CD4-positive, alpha-beta memory T cell (primary cell): ENCODE results near the gene RNF145. TPM values are rescaled to one million over a fixed set of nuclear protein-coding genes. Genes with fewer than 3 reads are reported as not detected.

ENCODE experiments used
- CTCF ChIA-PET: fragments of 350-600 bp; sonication (Branson Sonifier 250); formaldehyde crosslinking; loops from one replicate; lab custom pipeline; 2021; ENCODE audit warnings: inconsistent platforms; ENCODE audit not compliant: partially characterized antibody; lab: Charles Lee
- POLR2A ChIA-PET: fragments of 350-600 bp; sonication (Branson Sonifier 250); formaldehyde crosslinking; loops from one replicate; lab custom pipeline; 2021; ENCODE audit not compliant: partially characterized antibody; lab: Charles Lee
- DNase-seq, 5 donors: peaks; one replicate each; pipeline versions ENCODE4 v3.0.0 to v3.0.0-alpha.2; 2020 to 2022; ENCODE audit warnings: mixed read lengths in 1 of 5
- H3K27ac ChIP-seq: one replicate; pipeline ENCODE4 v1.7.0; 2013; ENCODE audit warnings: low read depth, low read length
- H3K27me3 ChIP-seq: 2 replicates; pipeline ENCODE4 v1.7.0; 2013; ENCODE audit warnings: mild to moderate bottlenecking, low read length, moderate library complexity; ENCODE audit not compliant: insufficient read depth
- H3K36me3 ChIP-seq: 2 replicates; pipeline ENCODE4 v1.7.0; 2013; ENCODE audit warnings: mild to moderate bottlenecking, low read length, moderate library complexity; ENCODE audit not compliant: insufficient read depth
- H3K4me1 ChIP-seq: 2 replicates; pipeline ENCODE4 v1.7.0; 2013; ENCODE audit warnings: mild to moderate bottlenecking, low read length, moderate library complexity; ENCODE audit not compliant: insufficient read depth
- H3K4me3 ChIP-seq, 2 donors: one replicate each; pipeline ENCODE4 v1.7.0; 2013; ENCODE audit warnings: low read length in 2 of 2, mild to moderate bottlenecking in 1 of 2
- H3K9me3 ChIP-seq, 2 donors: one replicate each; pipeline ENCODE4 v1.7.0; 2013; ENCODE audit warnings: low read length in 2 of 2, control low read depth in 1 of 2; ENCODE audit not compliant: control insufficient read depth in 1 of 2
- H3K27ac Mint-ChIP-seq, 7 donors: one replicate each; pipeline ENCODE4 v1.8.0; 2020 to 2021; ENCODE audit warnings: mixed read lengths in 7 of 7, mild to moderate bottlenecking in 6 of 7, inconsistent platforms in 3 of 7, moderate library complexity in 3 of 7
- H3K27me3 Mint-ChIP-seq, 2 donors: one replicate each; pipeline ENCODE4 v1.8.0; 2020 to 2021; ENCODE audit warnings: mixed read lengths in 2 of 2
- H3K36me3 Mint-ChIP-seq, 2 donors: one replicate each; pipeline ENCODE4 v1.8.0; 2020 to 2021; ENCODE audit warnings: mixed read lengths in 2 of 2, inconsistent platforms in 1 of 2, mild to moderate bottlenecking in 1 of 2
- H3K4me1 Mint-ChIP-seq, 4 donors: one replicate each; pipeline ENCODE4 v1.8.0; 2020 to 2021; ENCODE audit warnings: mixed read lengths in 4 of 4, mild to moderate bottlenecking in 1 of 4
- H3K4me3 Mint-ChIP-seq, 8 donors: one replicate each; pipeline ENCODE4 v1.8.0; 2020 to 2021; ENCODE audit warnings: mixed read lengths in 8 of 8, mild to moderate bottlenecking in 7 of 8, moderate library complexity in 6 of 8, inconsistent platforms in 3 of 8
- H3K9me3 Mint-ChIP-seq, 8 donors: one replicate each; pipeline ENCODE4 v1.8.0; 2020 to 2021; ENCODE audit warnings: mixed read lengths in 8 of 8, mild to moderate bottlenecking in 5 of 8, inconsistent platforms in 3 of 8, moderate library complexity in 1 of 8
- intact Hi-C: fragments of 100-400 bp; cut with micrococcal nuclease; formaldehyde crosslinking; loops from one replicate; pipeline ENCODE4 v1.15.1; 2023
- polyA plus RNA-seq, 2 donors: library from polyadenylated mRNA; unstranded; fragments of 300-500 nt; fragmentation: Illumina TruSeq; gene quantifications; one replicate each; pipeline ENCODE4 v1.2.3, GENCODE V29; 2021
- total RNA-seq, 2 experiments: library from RNA; stranded (reverse); gene quantifications; one replicate each; pipeline ENCODE4 v1.2.3, GENCODE V29; 2021

Gene RNF145
- total and polyA plus RNA-seq, 4 experiments from 2014 or later = 13.1 to 67.8 (median 39.6) TPM

DNA sequence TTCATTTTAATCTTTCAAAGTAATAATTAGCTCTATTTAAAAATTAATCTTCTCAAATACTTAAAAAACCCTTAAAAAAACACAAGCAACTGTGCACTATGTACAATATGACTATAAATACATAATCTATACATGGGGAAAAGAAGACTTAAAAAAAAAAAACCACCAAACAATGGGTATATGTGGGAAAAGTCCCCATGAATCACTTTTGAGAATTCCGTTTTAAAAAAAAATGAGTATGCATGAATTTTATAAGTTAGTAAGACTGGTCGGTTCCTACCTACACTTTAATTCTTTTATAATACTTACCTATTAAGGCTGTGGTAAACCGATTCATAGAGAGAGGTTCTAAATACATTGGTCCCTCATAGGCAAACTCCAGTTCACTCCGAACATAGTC lies 27.7 kb downstream of the RNF145 start:
- Histone ChIP-seq H3K4me3 (no peak overlapping the region), H3K27ac (no peak overlapping the region), H3K9me3 (no peaks in the 10 kb centered on the region), H3K36me3 (peaks cover 12% of the 10 kb centered on the region), H3K27me3 (no peaks in the 10 kb centered on the region), H3K4me1 (peaks cover 66% of the 10 kb centered on the region)
- Mint-ChIP-seq H3K27me3 (no peaks in the 10 kb centered on the region), H3K4me1 (peaks cover 39 to 81% (median 60%) of the 10 kb centered on the region in 4 donors), H3K9me3 (no peaks in the 10 kb centered on the region), H3K36me3 (peaks cover 20 to 52% of the 10 kb centered on the region in 2 donors), H3K4me3 (peak overlapping the region in 1 of 8 donors; percentile 50), H3K27ac (peak overlapping the region in 2 of 7 donors; percentile 29 to 50)
- ChIA-PET POLR2A (interaction anchor here (0.9 kb wide), 1 partner anchor 8 kb away, joined by 3 read pairs; no protein-coding TSS in a partner anchor), CTCF (interaction anchor here (0.8 to 1.5 kb wide), 2 partner anchors 24 to 26 kb away, joined by 4 to 6 read pairs; no protein-coding TSS in a partner anchor)
- DNase-seq = no peak
- intact Hi-C loops = no loop called here

DNA sequence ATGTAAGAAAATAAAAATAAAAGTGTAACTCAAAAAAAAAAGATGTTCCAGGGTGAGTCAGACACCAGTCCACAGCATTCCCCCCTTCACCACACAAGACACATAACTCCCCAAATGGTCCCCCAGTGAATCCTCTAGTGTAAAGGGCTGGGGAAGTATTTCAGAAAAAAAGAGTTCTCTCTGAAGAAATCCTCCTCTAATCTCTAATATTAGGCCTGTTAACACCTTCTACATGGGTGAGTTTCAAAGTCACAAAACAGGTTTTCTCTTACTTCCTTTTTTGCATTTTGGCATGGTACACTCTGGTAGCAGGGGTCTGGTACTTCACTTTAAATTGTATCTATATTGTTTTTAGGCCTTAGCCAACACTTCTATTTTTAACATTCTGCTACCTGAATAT lies 28.2 kb downstream of the RNF145 start:
- Mint-ChIP-seq H3K9me3 (no peaks in the 10 kb centered on the region), H3K27me3 (no peaks in the 10 kb centered on the region), H3K4me3 (peak overlapping the region in 3 of 8 donors; percentile 2 to 50 (median 38)), H3K4me1 (peaks cover 42 to 81% (median 61%) of the 10 kb centered on the region in 4 donors), H3K27ac (peak overlapping the region in 6 of 7 donors; percentile 20 to 79 (median 48)), H3K36me3 (peaks cover 16 to 51% of the 10 kb centered on the region in 2 donors)
- H3K4me3 ChIP-seq = no peak overlapping the region
- intact Hi-C loops = no loop called here
- no peaks in the 10 kb centered on the region for H3K9me3 ChIP-seq
- peaks cover 12% of the 10 kb centered on the region for H3K36me3 ChIP-seq
- H3K27ac ChIP-seq = no peak overlapping the region
- ChIA-PET POLR2A (interaction anchor here (0.7 to 0.9 kb wide), 2 partner anchors 9 to 832 kb away, joined by 3 to 4 read pairs; no protein-coding TSS in a partner anchor), CTCF (interaction anchor here (0.6 to 1.5 kb wide), 3 partner anchors 24 to 361 kb away, joined by 3 to 6 read pairs (median 4); no protein-coding TSS in a partner anchor)
- peaks cover 71% of the 10 kb centered on the region for H3K4me1 ChIP-seq
- no peak for DNase-seq
- no peaks in the 10 kb centered on the region for H3K27me3 ChIP-seq

DNA sequence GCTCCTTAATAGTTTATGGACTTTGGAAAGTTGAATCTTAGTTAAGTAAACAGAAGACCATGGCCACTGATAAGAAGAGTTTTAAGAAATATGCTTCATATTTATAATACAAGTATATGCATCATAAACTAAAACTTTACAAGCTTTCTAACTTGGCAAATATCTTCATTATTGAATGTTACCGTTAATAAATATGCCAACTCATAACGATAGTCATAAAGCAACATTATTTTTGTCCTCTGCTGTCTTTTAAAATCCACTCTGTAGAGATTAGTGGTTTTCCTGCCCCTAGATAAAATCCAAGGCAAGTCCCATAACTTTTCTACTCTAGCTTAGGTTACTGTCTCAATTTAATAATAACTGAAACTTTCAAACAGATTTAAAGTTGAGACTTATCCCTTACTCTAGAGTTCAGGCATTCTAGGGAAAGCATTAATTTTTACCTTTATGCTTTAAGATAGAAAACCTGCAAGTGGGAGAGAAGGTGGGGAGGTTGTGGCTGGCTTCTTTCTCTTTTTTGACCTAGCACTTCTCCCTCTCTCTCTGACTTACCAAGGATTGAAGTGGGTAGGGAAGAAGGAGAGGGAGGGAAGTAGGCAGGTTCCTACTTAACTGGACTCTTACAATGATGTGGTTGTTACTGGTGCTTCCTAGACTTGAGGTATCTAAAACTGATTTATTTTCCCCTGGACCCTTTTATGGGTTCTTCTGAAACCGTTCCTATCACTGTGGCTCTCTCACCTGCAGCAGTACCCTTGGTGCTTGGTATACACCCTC lies 29.6 kb downstream of the RNF145 start:
- Mint-ChIP-seq H3K4me1 (peaks cover 46 to 82% (median 63%) of the 10 kb centered on the region in 4 donors), H3K36me3 (peaks cover 16 to 40% of the 10 kb centered on the region in 2 donors), H3K27me3 (no peaks in the 10 kb centered on the region), H3K9me3 (no peaks in the 10 kb centered on the region), H3K4me3 (peak overlapping the region in 7 of 8 donors; percentile 1 to 72 (median 44)), H3K27ac (peak overlapping the region; percentile 79 to 91 (median 89))
- peak overlapping the region; percentile 35 for H3K27ac ChIP-seq
- ChIA-PET POLR2A (interaction anchor here (0.6 to 2.6 kb wide), 3 partner anchors 16 to 28 kb away, joined by 3 to 11 read pairs (median 5); no protein-coding TSS in a partner anchor), CTCF (interaction anchor here (1.5 kb wide), 1 partner anchor 22 kb away, joined by 6 read pairs; no protein-coding TSS in a partner anchor)
- no peak for DNase-seq
- no peak overlapping the region for H3K4me3 ChIP-seq
- peaks cover under 1% of the 10 kb centered on the region for H3K36me3 ChIP-seq
- H3K4me1 ChIP-seq = peaks cover 78% of the 10 kb centered on the region
- H3K27me3 ChIP-seq = no peaks in the 10 kb centered on the region
- no peaks in the 10 kb centered on the region for H3K9me3 ChIP-seq
- intact Hi-C loops = loop anchor here (1.0 kb wide), 1 partner anchor 28 kb away; no protein-coding TSS in a partner anchor

DNA sequence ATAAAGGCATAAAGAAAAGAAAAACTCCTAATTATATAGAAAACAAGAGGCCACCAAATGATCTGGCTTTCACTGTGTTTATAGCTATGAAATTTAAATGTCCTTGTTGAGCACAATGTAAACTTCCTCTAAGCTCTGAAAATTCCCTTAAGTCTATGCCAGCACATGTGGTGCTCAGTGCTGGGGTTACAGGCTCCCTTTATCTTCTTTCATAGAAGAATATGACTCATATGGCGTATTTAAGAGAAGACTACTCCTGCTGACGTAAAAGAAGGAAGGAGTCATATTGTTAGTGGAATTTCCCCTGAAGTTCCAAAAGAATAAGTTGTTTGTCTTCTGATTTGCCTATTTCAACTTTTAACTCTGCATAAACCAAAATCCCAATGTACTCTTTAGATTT lies 30.4 kb downstream of the RNF145 start:
- H3K27me3 Mint-ChIP-seq = no peaks in the 10 kb centered on the region
- no peak overlapping the region for H3K4me3 ChIP-seq
- POLR2A ChIA-PET = interaction anchor here (1.7 to 2.6 kb wide), 3 partner anchors 11 to 29 kb away, joined by 3 to 11 read pairs (median 5); no protein-coding TSS in a partner anchor
- H3K4me1 Mint-ChIP-seq = peaks cover 45 to 88% (median 63%) of the 10 kb centered on the region in 4 donors
- H3K27ac Mint-ChIP-seq = peak overlapping the region; percentile 37 to 90 (median 81)
- H3K36me3 Mint-ChIP-seq = peaks cover 12 to 39% of the 10 kb centered on the region in 2 donors
- no peak overlapping the region for H3K27ac ChIP-seq
- CTCF ChIA-PET = interaction anchor here (1.4 kb wide), 1 partner anchor 24 kb away, joined by 4 read pairs; no protein-coding TSS in a partner anchor
- peaks cover 82% of the 10 kb centered on the region for H3K4me1 ChIP-seq
- H3K9me3 ChIP-seq = no peaks in the 10 kb centered on the region
- H3K36me3 ChIP-seq = no peaks in the 10 kb centered on the region
- intact Hi-C loops = loop anchor here (1.0 kb wide), 1 partner anchor 28 kb away; no protein-coding TSS in a partner anchor
- H3K4me3 Mint-ChIP-seq = peak overlapping the region in 1 of 8 donors; percentile 1
- no peaks in the 10 kb centered on the region for H3K27me3 ChIP-seq
- no peaks in the 10 kb centered on the region for H3K9me3 Mint-ChIP-seq
- DNase-seq = peak in 2 of 5 donors; percentile 6 to 58

DNA sequence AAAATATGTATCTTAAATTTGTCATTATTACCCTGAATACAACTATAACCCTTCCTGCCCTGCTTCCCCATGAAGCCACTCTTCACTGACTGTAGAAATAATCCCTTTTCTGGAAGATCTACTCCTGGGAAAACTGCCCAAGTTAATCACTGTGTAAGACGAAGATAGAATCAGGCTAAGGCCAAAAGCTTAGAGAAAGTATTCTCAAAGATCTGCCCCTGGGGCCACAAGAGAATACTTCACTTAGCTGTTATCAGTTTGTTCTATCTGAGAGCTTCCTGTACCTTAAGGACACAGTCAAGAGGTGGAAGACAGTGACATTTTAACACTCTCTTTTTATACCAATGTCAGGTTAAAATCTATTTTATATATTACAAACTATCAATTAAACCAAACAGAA lies 33.8 kb downstream of the RNF145 start:
- Histone ChIP-seq H3K27ac (peak overlapping the region; percentile 36), H3K27me3 (no peaks in the 10 kb centered on the region), H3K4me3 (no peak overlapping the region), H3K36me3 (peaks cover 11% of the 10 kb centered on the region), H3K4me1 (peaks cover 55% of the 10 kb centered on the region), H3K9me3 (no peaks in the 10 kb centered on the region)
- H3K4me1 Mint-ChIP-seq = peaks cover 36 to 61% (median 49%) of the 10 kb centered on the region in 4 donors
- no peaks in the 10 kb centered on the region for H3K9me3 Mint-ChIP-seq
- H3K27me3 Mint-ChIP-seq = no peaks in the 10 kb centered on the region
- intact Hi-C loops = loop anchor here (1.0 kb wide), 1 partner anchor 8 kb away; no protein-coding TSS in a partner anchor
- ChIA-PET POLR2A (interaction anchor here (0.6 to 4.6 kb wide), 4 partner anchors 22 to 68 kb away, joined by 3 to 27 read pairs (median 3); no protein-coding TSS in a partner anchor), CTCF (interaction anchor here (1.3 to 2.5 kb wide), 6 partner anchors 11 to 811 kb away, joined by 3 to 13 read pairs (median 4); no protein-coding TSS in a partner anchor)
- peak overlapping the region; percentile 17 to 94 (median 74) for H3K27ac Mint-ChIP-seq
- H3K36me3 Mint-ChIP-seq = peaks cover 15 to 39% of the 10 kb centered on the region in 2 donors
- H3K4me3 Mint-ChIP-seq = peak overlapping the region in 7 of 8 donors; percentile 7 to 87 (median 63)
- DNase-seq = peak; percentile 20 to 43 (median 28)

DNA sequence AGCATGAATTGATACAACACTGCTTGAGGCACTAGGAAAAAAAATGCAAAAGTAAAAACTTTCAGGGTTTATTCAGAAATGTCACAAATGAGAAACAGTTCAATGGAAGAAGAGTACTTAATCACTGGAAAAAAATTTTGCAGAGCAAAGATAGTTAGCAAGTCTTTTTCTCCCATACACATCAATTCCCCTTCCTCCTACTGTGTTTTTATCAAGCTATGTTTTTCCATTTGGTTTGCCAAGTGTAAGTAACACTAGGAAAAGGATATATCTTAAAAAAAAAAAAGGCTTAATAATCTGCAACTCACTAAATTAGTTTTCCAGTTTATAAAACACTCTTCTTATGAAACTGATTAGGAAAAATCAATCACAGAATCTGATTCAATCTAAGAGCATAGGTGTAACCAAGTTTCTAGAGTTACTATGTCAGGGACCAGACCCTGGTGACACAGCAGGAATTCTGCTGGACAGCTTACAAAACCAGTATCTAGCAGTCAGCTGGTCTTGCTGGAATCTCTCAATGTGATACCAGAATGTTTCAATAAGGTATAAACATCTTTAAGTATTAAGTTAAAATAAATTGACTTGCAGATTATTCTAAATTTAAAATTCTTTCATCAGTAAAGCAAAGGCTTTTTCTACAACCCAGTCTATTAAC lies 34.7 kb downstream of the RNF145 start:
- H3K4me1 Mint-ChIP-seq = peaks cover 31 to 56% (median 43%) of the 10 kb centered on the region in 4 donors
- H3K9me3 Mint-ChIP-seq = no peaks in the 10 kb centered on the region
- no peak for DNase-seq
- peaks cover 11% of the 10 kb centered on the region for H3K36me3 ChIP-seq
- ChIA-PET POLR2A (interaction anchor here (0.7 to 4.6 kb wide), 4 partner anchors 18 to 68 kb away, joined by 3 to 27 read pairs (median 3); no protein-coding TSS in a partner anchor), CTCF (interaction anchor here (1.3 to 2.5 kb wide), 3 partner anchors 18 to 143 kb away, joined by 3 to 13 read pairs (median 5); no protein-coding TSS in a partner anchor)
- H3K36me3 Mint-ChIP-seq = peaks cover 13 to 38% of the 10 kb centered on the region in 2 donors
- intact Hi-C loops = loop anchor here (1.0 kb wide), 1 partner anchor 9 kb away; no protein-coding TSS in a partner anchor
- H3K4me3 Mint-ChIP-seq = peak overlapping the region in 4 of 8 donors; percentile 22 to 62 (median 36)
- H3K4me3 ChIP-seq = no peak overlapping the region
- no peaks in the 10 kb centered on the region for H3K27me3 Mint-ChIP-seq
- H3K27ac ChIP-seq = no peak overlapping the region
- H3K4me1 ChIP-seq = peaks cover 46% of the 10 kb centered on the region
- peak overlapping the region in 3 of 7 donors; percentile 8 to 75 (median 69) for H3K27ac Mint-ChIP-seq
- H3K9me3 ChIP-seq = no peaks in the 10 kb centered on the region
- H3K27me3 ChIP-seq = no peaks in the 10 kb centered on the region
